G401 (cell line): ENCODE results near the gene RUSF1. TPM values are rescaled to one million over a fixed set of nuclear protein-coding genes. Genes with fewer than 3 reads are reported as not detected.

Source experiments
- DNase-seq: peaks from one replicate; pipeline ENCODE4 v3.0.0-alpha.2; 2015; ENCODE audit warnings: low spot score
- in situ Hi-C: cut with HindIII; loops from 2 replicates; pipeline ENCODE4 v1.10.0; 2016; ENCODE audit warnings: low sequenced_read_pairs, mixed read lengths
- total RNA-seq: library from RNA; depleted of rRNA; stranded (reverse); fragments of >200 nt; shearing (Covaris generic); gene quantifications from 2 replicates; pipeline ENCODE4 v1.2.3, GENCODE V29; 2014

The RUSF1 gene
- total RNA-seq, 1 experiment from 2014 or later = 32.1 TPM

DNA sequence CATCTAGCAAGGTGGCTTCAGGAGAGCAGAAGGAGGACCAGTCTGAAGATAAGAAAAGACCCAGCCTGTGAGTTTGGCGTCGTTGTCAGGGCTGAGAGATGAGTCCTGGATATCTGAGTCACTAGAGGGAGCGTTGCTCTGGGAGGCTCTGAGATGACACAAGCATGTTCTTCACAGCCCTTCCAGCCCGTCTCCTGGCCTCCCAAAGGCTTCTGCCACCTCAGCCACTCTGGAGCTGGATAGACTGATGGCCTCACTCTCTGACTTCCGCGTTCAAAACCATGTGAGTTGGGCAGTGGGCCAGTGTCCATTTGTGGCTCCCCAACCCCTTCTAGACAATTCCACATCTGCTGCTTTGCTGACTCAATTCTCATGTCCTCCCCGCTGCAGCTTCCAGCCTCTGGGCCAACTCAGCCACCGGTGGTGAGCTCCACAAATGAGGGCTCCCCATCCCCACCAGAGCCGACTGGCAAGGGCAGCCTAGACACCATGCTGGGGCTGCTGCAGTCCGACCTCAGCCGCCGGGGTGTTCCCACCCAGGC lies 33.9 kb downstream of the RUSF1 start:
- no peak for DNase-seq
- in situ Hi-C loops = no loop called here

DNA sequence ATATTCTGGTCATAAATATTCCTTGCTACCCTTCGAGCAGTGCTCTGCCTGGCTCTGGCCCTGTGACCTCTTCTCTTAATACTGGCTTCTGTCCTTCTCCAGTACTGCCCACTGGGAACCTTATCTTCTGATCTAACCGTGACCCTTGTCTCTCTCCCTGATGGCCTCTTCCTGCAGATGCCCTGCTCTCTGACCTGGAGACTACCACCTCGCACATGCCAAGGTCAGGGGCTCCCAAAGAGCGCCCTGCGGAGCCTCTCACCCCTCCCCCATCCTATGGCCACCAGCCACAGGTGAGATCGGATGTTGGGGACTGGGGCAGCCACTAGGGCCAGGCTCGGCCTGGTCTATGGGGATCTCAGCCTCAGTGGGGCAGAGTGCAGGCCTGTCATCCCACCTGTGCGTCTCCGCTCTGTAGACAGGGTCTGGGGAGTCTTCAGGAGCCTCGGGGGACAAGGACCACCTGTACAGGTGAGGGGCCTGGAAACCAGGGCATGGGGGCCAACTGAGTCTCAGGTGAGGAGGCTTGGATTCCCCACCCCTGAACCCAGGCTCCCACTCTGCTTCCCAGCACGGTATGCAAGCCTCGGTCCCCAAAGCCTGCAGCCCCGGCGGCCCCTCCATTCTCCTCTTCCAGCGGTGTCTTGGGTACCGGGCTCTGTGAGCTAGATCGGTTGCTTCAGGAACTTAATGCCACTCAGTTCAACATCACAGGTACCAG lies 34.8 kb downstream of the RUSF1 start:
- in situ Hi-C loops = no loop called here
- no peak for DNase-seq

DNA sequence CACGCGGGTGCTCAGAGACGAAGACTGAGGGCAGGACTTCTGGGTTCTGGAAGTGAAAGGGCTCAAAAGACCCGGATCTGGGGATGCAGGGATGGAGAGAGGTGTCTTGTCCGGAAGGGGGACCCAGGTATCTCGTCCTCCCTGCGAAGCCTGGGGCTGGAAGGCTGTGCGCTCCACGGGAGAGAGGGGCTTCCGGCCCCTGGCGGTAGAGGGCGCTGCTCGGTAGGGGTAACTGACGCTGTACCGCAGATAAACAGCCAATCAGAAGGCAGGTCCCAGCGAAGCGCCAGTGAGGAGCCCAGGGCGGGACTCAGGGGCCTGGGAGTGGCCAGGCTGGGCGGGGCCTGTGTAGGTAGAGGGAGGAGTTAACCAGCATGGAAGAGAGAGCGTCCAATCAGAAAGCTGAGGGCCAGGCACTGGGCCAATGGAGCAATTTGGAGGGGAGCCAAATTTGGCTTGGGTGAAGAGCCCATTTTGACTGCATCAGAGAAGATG lies 35.4 kb downstream of the RUSF1 start:
- peak; percentile 89 for DNase-seq
- in situ Hi-C loops = no loop called here

DNA sequence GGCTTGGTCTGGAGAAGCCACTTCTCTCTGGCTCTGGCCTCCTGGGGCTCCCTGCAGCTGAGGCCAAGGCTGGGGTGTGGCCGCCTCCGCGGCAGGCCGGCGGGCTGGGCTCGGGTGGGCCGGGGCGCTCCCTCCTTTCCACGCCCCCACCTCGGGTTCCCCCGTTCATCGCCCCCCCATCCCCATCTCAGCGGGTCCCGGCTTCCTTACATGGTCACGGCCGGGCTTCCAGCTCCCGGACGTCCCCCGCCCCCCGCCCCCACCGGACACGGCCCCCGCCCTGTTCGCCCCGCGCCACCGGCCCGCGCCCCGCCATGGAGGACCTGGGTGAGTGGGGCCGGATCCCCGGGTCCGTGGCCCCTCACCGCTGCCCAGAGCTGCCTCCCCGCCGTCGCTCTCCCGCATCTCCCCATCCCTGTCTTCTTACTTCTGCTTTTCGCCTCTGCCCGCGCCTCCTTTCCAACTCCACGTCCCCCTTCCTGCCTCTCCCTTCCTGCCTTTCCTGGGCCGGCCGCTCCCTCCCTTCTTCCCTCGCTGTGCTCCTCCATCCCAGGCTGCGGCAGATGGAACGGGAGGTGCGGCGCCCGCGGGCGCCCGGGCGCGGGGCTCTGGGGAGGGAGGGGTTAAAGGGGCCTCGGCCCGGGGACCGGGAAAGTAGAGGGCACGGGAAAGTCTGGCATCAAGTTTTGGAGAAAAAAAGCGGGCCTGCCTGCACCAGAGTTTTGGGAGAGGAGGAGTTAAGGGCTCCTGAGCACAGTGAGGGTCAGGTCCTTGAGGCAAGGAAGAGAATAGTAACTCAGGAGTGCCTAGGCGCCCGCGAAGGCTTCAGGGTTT lies 36.1 kb downstream of the RUSF1 start, which contains the start of gene TGFB1I1:
TSS of gene TGFB1I1 (plus strand) at position 278 of the 834 bp plus-strand sequence. CDS start at position 315, 37 bp downstream.
- DNase-seq = peak; percentile 35
- in situ Hi-C loops = no loop called here

DNA sequence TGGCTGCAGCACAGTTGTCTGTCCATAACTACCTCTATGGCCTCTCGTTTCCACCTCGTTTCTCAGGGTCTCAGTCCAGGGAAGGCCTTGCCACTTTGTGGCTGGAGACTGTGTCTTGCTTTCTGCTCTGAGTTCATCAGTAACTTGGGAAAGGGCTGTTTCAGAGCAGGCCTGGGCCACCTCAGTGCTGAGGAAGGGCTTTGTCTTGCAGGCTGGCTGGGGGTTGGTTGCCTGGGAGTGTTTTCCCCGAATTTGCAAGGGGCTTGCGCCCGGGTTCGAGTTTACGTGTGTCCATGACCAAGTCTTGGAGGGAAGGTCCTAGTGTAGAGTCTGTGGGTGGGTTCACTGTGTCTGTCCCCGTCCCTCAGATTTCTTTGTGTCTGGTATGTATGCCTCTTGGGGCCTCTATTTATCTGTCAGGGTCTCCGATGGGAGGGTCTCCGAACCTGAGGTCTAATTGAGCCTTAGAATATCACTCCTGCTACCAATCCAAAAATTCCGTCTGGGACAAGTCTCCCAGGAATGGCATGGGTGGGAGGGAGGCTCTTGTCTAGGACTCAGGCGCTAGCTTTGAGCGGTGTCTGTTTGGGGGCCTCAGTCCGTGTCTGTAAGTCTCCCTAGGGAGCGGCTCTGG lies 36.8 kb downstream of the RUSF1 start:
- in situ Hi-C loops = no loop called here
- no peak for DNase-seq

DNA sequence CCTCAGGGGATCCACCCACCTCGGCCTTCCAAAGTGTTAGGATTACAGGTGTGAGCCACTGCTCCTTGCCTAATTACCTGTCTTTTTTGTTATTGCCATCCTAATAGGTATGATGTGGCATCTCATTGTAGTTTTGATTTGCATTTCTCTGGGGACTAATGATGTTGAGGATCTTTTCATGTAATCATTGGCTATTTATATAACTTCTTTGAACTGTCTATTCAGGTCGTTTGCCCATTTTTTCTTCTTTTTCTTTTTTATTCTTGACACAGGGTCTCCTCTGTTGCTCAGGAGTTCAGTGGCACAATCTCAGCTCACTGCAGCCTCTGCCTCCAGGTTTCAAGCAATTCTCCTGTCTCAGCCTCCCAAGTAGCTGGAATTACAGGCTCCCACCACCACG lies 37.6 kb downstream of the RUSF1 start:
- in situ Hi-C loops = no loop called here
- no peak for DNase-seq

DNA sequence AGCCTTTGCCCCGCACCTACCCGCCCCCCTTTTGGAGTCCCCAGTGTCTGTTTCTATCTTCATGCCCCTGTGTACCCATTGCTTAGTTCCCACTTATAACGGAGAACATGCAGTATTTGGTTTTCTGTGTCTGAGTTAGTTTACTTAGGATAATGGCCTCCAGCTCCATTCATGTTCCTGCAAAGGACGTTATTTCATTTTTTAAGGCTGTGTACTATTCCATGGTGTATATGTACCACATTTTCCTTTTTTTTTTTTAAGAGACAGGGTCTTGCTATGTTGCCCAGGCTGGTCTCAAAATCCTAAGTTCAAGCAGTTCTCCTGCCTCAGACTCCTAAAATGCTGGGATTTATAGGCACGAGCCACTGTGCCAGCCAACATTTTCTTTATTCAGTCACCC lies 40.3 kb downstream of the RUSF1 start:
- in situ Hi-C loops = no loop called here

DNA sequence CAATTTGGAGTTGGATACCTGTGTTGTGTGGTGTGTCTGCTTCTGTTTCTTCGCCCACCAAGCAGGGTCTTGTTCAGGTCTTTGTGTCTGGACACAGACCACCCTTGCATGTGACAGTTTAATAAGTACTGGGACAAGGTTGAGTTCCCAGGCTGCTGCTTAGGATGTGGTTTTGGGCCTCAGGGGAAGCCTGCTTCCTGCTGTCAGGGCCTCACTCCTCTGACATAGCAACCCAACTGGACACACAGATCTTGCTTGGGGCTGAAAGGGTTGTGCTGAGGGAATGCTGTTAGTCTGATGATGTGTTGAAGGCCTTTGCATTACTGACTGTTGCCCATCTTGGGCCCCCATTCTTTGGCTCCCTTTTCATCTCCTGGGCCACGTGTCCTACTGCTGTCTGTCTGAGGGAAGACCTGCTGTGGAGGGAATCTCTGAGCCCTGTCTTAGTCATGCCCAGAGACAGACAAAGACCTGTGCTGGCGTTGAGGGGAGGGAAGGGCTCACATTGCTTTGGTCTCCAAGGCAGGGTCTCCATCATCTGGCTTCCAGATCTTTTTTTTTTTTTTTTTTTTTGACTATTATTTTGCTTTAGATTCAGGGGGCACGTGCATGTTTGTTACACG lies 40.9 kb downstream of the RUSF1 start:
- DNase-seq = no peak
- in situ Hi-C loops = no loop called here

More for the DNA sequence above, 40.3 kb downstream of the RUSF1 start:
- no peak for DNase-seq

DNA sequence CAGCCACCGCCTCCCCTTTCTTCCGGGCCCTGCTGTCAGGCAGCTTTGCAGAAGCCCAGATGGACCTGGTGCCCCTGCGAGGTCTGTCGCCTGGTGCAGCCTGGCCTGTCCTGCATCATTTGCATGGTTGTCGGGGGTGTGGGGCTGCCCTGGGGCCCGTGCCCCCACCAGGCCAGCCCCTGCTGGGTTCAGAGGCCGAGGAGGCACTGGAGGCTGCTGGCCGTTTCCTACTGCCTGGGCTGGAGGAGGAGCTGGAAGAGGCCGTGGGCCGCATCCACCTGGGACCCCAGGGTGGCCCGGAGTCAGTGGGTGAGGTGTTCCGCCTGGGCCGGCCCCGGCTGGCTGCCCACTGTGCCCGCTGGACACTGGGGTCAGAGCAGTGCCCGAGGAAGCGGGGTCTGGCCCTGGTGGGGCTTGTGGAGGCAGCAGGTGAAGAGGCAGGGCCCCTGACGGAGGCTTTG lies 41.8 kb downstream of the RUSF1 start:
- no peak for DNase-seq
- in situ Hi-C loops = no loop called here

DNA sequence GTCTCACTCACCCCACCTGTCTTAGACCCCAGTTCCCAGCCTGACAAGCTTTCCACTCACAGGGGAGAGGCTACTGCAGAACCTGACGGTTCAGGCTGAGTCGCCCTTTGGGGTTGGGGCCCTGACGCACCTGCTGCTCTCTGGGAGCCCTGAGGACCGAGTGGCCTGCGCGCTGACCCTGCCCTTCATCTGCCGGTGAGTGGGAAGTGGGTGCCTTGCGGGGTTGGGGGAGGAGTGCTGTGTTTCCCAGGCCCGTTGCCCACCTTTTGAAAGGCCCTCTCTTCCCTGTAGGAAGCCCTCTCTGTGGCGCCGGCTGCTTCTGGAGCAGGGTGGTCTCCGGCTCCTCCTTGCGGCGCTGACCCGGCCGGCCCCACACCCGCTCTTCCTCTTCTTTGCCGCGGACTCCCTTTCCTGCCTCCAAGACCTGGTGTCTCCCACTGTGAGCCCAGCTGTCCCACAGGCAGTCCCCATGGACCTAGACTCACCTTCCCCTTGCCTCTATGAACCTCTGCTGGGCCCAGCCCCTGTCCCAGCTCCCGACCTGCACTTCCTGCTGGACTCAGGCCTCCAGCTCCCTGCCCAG lies 42.3 kb downstream of the RUSF1 start:
- in situ Hi-C loops = no loop called here
- no peak for DNase-seq

DNA sequence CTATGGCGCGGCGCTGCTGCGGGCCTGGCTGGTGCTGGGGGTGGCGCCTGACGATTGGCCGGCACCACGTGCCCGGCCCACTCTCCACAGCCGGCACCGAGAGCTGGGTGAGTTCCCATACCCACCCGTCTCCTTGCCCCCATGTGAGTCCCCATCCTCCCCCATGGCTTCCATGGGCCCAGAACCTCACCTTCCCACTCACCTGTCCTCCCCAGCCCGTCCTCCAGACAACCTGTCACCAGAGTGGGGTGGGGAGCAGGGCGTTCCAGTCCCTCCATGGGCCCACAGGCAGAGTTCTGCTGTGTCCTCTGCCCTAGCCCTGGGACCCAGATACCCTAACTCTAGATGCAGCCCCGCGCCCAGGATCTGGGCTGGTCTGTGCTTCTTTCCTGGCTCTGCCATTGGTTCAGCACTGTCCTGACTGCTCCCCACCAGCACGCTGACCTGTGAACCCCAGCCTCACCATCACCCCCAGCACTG lies 43.4 kb downstream of the RUSF1 start:
- DNase-seq = no peak
- in situ Hi-C loops = no loop called here

DNA sequence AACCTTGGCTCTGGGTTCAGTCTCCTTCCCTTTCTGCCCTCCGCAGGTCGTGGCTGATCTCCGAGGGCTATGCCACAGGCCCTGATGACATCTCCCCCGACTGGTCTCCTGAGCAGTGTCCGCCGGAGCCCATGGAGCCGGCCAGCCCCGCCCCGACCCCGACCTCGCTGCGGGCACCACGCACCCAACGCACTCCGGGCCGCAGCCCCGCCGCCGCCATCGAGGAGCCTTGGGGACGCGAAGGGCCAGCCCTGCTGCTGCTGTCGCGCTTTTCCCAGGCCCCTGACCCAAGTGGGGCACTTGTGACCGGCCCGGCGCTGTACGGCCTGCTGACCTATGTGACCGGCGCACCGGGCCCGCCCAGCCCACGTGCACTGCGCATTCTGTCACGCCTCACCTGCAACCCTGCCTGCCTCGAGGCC lies 43.8 kb downstream of the RUSF1 start:
- in situ Hi-C loops = no loop called here
- DNase-seq = no peak

DNA sequence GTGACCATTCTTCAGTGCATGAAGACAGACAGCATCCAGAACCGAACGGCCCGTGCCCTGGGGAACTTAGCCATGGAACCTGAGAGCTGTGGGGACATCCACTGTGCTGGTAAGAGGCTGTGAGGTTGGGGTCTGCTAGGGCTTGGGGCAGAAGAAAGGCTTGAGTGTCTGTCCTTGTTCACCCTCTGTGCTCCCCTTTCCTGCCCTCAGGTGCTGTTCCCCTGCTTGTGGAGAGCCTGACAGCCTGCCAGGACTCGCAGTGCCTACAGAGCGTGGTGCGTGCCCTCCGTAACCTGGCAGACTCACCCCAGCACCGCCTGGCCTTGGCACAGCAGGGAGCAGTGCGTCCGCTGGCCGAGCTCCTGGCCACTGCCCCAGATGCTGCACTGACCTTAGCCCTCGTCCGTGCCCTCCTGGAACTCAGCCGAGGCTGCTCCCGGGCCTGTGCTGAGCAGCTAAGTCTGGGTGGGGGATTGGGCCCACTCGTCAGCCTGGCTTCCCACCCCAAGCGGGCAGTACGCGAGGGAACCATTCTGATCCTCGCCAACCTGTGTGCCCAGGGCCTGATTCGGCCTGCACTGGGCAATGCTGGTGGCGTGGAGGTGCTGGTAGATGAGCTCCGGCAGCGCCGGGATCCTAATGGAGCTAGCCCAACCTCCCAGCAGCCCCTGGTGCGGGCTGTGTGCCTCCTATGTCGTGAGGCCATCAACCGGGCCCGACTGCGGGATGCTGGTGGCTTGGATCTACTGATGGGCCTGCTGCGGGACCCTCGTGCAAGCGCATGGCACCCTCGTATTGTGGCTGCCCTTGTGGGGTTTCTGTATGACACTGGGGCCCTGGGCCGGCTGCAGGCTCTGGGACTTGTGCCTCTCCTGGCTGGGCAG lies 46.0 kb downstream of the RUSF1 start:
- DNase-seq = no peak
- in situ Hi-C loops = no loop called here

DNA sequence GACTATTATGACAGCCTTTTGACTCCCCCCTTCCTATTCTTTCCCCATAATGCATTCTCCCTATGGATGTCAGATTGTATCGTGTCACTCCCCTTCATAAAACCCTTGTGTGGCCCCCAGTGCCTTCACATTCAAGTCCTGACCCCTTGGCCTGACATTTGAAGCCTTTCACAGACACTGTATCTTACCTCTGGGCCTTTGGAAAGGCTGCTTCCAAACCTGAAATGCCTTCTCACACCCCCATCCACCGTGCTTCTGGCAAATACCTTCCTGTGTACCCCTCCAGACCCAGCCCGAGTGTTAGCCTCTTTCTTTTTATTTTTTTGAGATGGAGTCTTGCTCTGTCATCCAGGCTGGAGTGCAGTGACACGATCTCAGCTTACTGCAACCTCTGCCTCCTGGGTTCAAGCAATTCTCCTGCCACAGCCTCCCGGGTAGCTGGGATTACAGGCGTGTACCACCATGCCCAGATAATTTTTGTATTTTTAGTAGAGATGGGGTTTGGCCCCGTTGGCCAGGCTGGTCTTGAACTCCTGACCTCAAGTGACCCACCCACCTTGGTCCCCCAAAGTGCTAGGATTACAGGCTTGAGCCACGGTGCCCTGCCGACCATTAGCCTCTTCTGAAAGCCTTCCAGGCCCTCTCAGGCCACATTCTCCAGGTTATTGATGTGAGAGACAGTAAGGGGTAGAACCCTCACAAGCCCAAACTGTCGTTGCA lies 46.8 kb downstream of the RUSF1 start:
- DNase-seq = no peak
- in situ Hi-C loops = no loop called here

DNA sequence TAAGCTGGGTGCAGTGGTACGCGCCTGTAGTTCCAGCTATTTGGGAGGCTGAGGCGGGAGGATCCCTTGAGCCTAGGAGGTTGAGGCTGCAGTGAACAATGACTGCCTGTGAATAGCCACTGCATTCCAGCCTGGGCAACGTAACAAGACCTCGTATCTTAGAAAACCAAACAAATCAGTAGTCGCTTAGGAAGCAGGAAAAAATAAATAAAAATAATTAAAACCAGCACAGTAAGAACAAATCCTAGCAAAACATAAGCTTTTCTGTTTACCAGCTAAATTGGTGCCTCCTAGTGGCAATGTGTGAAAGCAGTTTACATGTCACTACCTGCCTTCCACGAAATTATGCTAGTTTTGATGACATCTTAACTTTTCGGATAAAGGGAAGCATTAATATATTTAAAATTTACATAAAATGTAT lies 47.6 kb downstream of the RUSF1 start:
- peak; percentile 41 for DNase-seq
- in situ Hi-C loops = no loop called here

DNA sequence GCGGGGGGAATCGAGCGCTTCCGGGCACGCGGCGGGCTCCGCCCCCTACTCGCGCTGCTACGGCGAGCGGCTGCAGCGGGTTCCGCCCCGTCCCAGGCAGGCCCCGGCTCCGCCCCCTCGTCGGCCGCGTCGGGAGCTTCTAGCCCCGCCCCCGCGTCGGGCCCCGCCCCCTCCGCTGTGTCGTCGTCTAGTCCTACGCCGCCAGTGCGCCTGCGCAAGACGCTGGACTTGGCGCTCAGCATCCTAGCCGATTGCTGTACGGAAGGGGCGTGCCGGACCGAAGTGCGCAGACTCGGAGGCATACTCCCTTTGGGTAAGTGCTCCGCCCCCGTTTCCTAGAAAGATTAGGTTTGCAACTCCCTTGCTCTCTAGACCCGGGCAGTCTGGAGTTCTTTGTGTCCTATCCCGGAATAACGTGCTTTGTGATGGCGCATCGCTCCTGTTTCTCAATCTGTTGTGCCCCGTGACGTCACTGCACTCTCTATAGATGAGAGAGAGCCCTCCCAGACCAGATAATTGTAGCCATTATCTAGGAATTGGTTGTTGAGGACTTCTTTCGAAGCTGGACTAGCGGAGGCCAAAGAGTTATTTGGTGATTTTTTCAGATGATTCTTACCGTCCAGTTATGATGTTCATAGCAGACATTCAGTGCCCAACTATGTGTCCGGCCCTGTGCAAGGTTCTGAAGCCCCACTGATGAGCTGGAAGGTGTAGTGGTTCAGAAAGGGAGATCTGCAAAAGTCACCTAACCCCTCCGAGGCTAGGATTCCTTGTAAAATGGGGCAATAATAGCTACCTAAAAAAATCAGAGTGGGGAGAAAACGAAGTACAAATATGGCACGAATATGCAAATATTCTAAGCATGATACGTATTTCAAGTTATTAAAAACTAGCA lies 48.3 kb downstream of the RUSF1 start:
- in situ Hi-C loops = no loop called here
- peak; percentile 99 for DNase-seq
